ENCODE results near the gene LMBRD1.
"Not testable (repeated sequence)": the region's sequence is repeated elsewhere in the genome, so short reads cannot be mapped to it uniquely, and the experiment has no call there.

The LMBRD1 gene

GRCh38 chr6:69827276-69827893 is 30.6 kb upstream of the LMBRD1 start:
- no peak overlapping the region for H3K4me3 ChIP-seq (ENCODE audit: low read depth, low read length)
- in situ Hi-C loops (cut with HindIII; ENCODE audit: low sequenced_read_pairs) = no loop called here
- peak; percentile 49 for DNase-seq (ENCODE audit: low read depth)
- TF ChIP-seq CTCF (IDR thresholded peaks at IDR 0.05; ENCODE audit: low read depth, low read length, missing control alignments) = no peak

DNA sequence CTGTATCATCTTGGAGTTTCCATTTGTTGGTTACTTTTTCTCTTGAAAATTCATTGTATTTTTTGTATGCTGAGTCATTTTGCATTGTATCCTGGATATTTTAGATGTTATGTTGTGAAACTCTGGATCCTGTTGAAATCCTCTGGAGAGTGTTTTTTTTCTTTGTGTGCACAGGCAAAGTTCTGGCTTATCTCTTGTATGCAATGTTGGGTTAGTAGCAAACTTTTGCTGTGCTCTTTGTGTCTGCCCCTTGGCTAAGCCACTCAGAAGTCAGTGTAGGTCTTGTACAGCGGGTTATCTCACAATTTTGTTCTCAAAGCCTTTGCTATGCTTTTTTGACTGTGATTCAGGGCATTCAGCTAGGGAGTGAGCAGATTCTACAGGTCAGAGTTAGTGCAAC is 29.1 kb upstream of the LMBRD1 start:
- in situ Hi-C loops (cut with HindIII; ENCODE audit: low sequenced_read_pairs) = no loop called here
- no peak overlapping the region for H3K4me3 ChIP-seq (ENCODE audit: low read depth, low read length)
- TF ChIP-seq CTCF (IDR thresholded peaks at IDR 0.05; ENCODE audit: low read depth, low read length, missing control alignments) = no peak
- no peak for DNase-seq (ENCODE audit: low read depth)

GRCh38 chr6:69824355-69824754 is 27.5 kb upstream of the LMBRD1 start:
- DNase-seq (ENCODE audit: low read depth); in situ Hi-C loops (cut with HindIII; ENCODE audit: low sequenced_read_pairs); H3K4me3 ChIP-seq (ENCODE audit: low read depth, low read length): not testable (repeated sequence)

- TF ChIP-seq CTCF (IDR thresholded peaks at IDR 0.05; ENCODE audit: low read depth, low read length, missing control alignments) = no peak
- DNase-seq (ENCODE audit: low read depth) = no peak
- in situ Hi-C loops (cut with HindIII; ENCODE audit: low sequenced_read_pairs) = no loop called here
- H3K4me3 ChIP-seq (ENCODE audit: low read depth, low read length) = no peak overlapping the region
These were observed 23.6 kb upstream of the LMBRD1 start for GRCh38 chr6:69820438-69820837.

GRCh38 chr6:69820018-69820417 is 23.2 kb upstream of the LMBRD1 start:
- TF ChIP-seq CTCF (IDR thresholded peaks at IDR 0.05; ENCODE audit: low read depth, low read length, missing control alignments) = no peak

DNA sequence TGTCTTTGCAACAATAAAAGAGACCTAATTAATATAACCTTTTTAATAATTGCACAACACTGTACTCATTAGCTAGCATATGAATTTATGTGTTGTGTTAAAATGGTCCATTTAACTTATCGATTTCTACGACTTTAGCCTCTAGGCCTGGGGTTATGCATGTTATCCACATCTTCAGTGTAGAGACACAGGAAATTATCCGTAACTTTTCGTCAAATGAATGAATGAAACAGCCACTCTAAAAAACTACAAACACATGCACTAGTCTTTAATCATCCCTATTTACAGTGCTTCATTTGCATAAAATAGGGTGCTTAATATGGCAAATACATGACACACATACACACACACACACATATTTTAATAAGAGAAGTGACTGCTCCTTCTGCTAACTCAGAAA is 22.3 kb upstream of the LMBRD1 start:
- in situ Hi-C loops (cut with HindIII; ENCODE audit: low sequenced_read_pairs) = no loop called here
- no peak overlapping the region for H3K4me3 ChIP-seq (ENCODE audit: low read depth, low read length)
- no peak for DNase-seq (ENCODE audit: low read depth)
- no peak for TF ChIP-seq CTCF (IDR thresholded peaks at IDR 0.05; ENCODE audit: low read depth, low read length, missing control alignments)

More at GRCh38 chr6:69820018-69820417, 23.2 kb upstream of the LMBRD1 start:
- in situ Hi-C loops (cut with HindIII; ENCODE audit: low sequenced_read_pairs) = no loop called here
- DNase-seq (ENCODE audit: low read depth) = no peak
- no peak overlapping the region for H3K4me3 ChIP-seq (ENCODE audit: low read depth, low read length)

GRCh38 chr6:69818223-69818930 is 21.6 kb upstream of the LMBRD1 start:
- DNase-seq (ENCODE audit: low read depth) = no peak
- H3K4me3 ChIP-seq (ENCODE audit: low read depth, low read length) = no peak overlapping the region
- in situ Hi-C loops (cut with HindIII; ENCODE audit: low sequenced_read_pairs) = no loop called here
- TF ChIP-seq CTCF (IDR thresholded peaks at IDR 0.05; ENCODE audit: low read depth, low read length, missing control alignments) = no peak

Measured in astrocyte of the cerebellum (primary cell).